Endothelial cell of umbilical vein (primary cell): ENCODE data around the gene PKP4. TPM values are rescaled to one million over a fixed set of nuclear protein-coding genes. Genes with fewer than 3 reads are reported as not detected.

ENCODE experiments used
- BruUV-seq: library from RNA; stranded (reverse); fragments of 400-500 nt; replicated peaks from 2 replicates; lab custom pipeline; 2021; lab: Mats Ljungman, UMichigan
- CTCF ChIA-PET: fragments of 300-600, 350-600 bp; sonication (Branson Sonifier 250); formaldehyde crosslinking; loops from one replicate; lab custom pipeline; 2021; ENCODE audit warnings: antibody characterized with exemption, inconsistent platforms; lab: Charles Lee
- POLR2A ChIA-PET: fragments of 300-600, 350-600 bp; sonication (Branson Sonifier 250); formaldehyde crosslinking; loops from one replicate; lab custom pipeline; 2021; ENCODE audit warnings: antibody characterized with exemption, inconsistent platforms; lab: Charles Lee
- DNase-seq: peaks from one replicate; pipeline ENCODE4 v3.0.0-alpha.2; 2011; ENCODE audit warnings: low read depth, low spot score
- FAIRE-seq: peaks from 2 replicates; lab custom pipeline; 2011; peaks lifted over from hg19 to GRCh38; lab: Jason Lieb, UNC
- H2AFZ ChIP-seq: 2 replicates; pipeline ENCODE4 v1.6.0; 2012; ENCODE audit warnings: low read depth, low read length, control low read depth, inconsistent platforms
- H3K27ac ChIP-seq: 2 replicates; pipeline ENCODE4 v1.5.1; 2011; ENCODE audit warnings: low read depth, mild to moderate bottlenecking, control low read depth, low read length, moderate library complexity; ENCODE audit not compliant: insufficient read depth
- H3K27me3 ChIP-seq, 2 experiments: 2 replicates each; pipeline versions ENCODE4 v1.6.0 to v1.6.1; 2011; ENCODE audit warnings: low read length in 2 of 2, mixed read lengths in 1 of 2; ENCODE audit not compliant: control insufficient read depth in 2 of 2, insufficient read depth in 2 of 2
- H3K36me3 ChIP-seq, 2 experiments: 2 replicates in 1 of 2; 3 replicates in 1 of 2; pipeline ENCODE4 v1.5.1; 2011; ENCODE audit warnings: low read length in 2 of 2, mild to moderate bottlenecking in 1 of 2, moderate library complexity in 1 of 2; ENCODE audit not compliant: control insufficient read depth in 2 of 2, insufficient read depth in 2 of 2; ENCODE audit errors: extremely low read depth in 1 of 2
- H3K4me1 ChIP-seq: 3 replicates; pipeline ENCODE4 v1.5.1; 2011; ENCODE audit warnings: mild to moderate bottlenecking, low read length; ENCODE audit not compliant: control insufficient read depth, insufficient read depth; ENCODE audit errors: extremely low read depth
- H3K4me2 ChIP-seq: 2 replicates; pipeline ENCODE4 v1.6.1; 2011; ENCODE audit warnings: low read length, control low read depth, mixed read lengths; ENCODE audit not compliant: insufficient read depth
- H3K4me3 ChIP-seq, 3 experiments: fragments of 200-600 bp in 1 of 3; sonication (generic), shearing (Covaris generic) in 1 of 3; replicated peaks in 1 of 3; 2 replicates each; pipeline ENCODE4 v1.5.1; 2011 to 2016; ENCODE audit warnings: control low read depth in 3 of 3, low read length in 3 of 3, mild to moderate bottlenecking in 2 of 3, inconsistent platforms in 1 of 3, low read depth in 1 of 3, moderate library complexity in 1 of 3; ENCODE audit not compliant: insufficient read depth in 1 of 3
- H3K79me2 ChIP-seq: 2 replicates; pipeline ENCODE4 v1.6.0; 2012; ENCODE audit warnings: low read length, inconsistent platforms; ENCODE audit not compliant: control insufficient read depth, insufficient read depth
- H3K9ac ChIP-seq: replicated peaks from 2 replicates; pipeline ENCODE3; 2011; ENCODE audit warnings: low read length, control low read depth; ENCODE audit not compliant: insufficient read depth; ENCODE audit errors: extremely low read depth
- H3K9me1 ChIP-seq: replicated peaks from 3 replicates; pipeline ENCODE4 v1.6.0; 2011; ENCODE audit warnings: mild to moderate bottlenecking, low read length; ENCODE audit not compliant: control insufficient read depth, insufficient read depth; ENCODE audit errors: extremely low read depth
- H3K9me3 ChIP-seq: replicated peaks from 2 replicates; pipeline ENCODE4 v1.5.1; 2012; ENCODE audit warnings: low read length, inconsistent platforms; ENCODE audit not compliant: control insufficient read depth, insufficient read depth
- H4K20me1 ChIP-seq: replicated peaks from 2 replicates; pipeline ENCODE3; 2011; ENCODE audit warnings: mild to moderate bottlenecking, low read length; ENCODE audit not compliant: control insufficient read depth, insufficient read depth; ENCODE audit errors: extremely low read depth
- EZH2 ChIP-seq: IDR thresholded peaks from 2 replicates; pipeline ENCODE4 v1.6.1; 2012; ENCODE audit warnings: borderline replicate concordance, low read depth, mild to moderate bottlenecking, moderate library complexity, low read length, inconsistent platforms; ENCODE audit not compliant: severe bottlenecking
- FOS ChIP-seq: IDR thresholded peaks from 2 replicates; pipeline ENCODE4 v1.6.1; 2011; ENCODE audit warnings: mild to moderate bottlenecking, low read length, moderate library complexity, borderline replicate concordance; ENCODE audit not compliant: insufficient read depth
- GATA2 ChIP-seq: IDR thresholded peaks from 2 replicates; pipeline ENCODE4 v1.7.0; 2011; ENCODE audit warnings: low read depth, mild to moderate bottlenecking, moderate library complexity, mixed read lengths, low read length; ENCODE audit not compliant: insufficient read length, insufficient read depth
- JUN ChIP-seq: IDR thresholded peaks from 2 replicates; pipeline ENCODE4 v1.6.1; 2011; ENCODE audit warnings: borderline replicate concordance, low read depth; ENCODE audit not compliant: insufficient read length, insufficient read depth
- MYC ChIP-seq: IDR thresholded peaks from one replicate; pipeline ENCODE4 v1.6.1; 2011; ENCODE audit warnings: mild to moderate bottlenecking, low read depth, low read length
- POLR2A ChIP-seq: IDR thresholded peaks from 2 replicates; pipeline ENCODE4 v1.6.1; 2012; ENCODE audit warnings: low read depth, mild to moderate bottlenecking, control low read depth, low read length
- POLR2AphosphoS5 ChIP-seq: IDR thresholded peaks from 2 replicates; pipeline ENCODE4 v1.6.1; 2012; ENCODE audit warnings: low read depth, mild to moderate bottlenecking, control low read depth, low read length, moderate library complexity; ENCODE audit not compliant: insufficient read depth
- dilution Hi-C: fragments of 300-500 bp; cut with MboI; formaldehyde crosslinking; loops from one replicate; pipeline ENCODE4 v1.15.0; 2019; ENCODE audit warnings: low sequenced_read_pairs; ENCODE audit not compliant: extremely low pct_ligation_motif_present
- intact Hi-C: fragments of 100-400 bp; cut with micrococcal nuclease; formaldehyde crosslinking; loops from one replicate; pipeline ENCODE4 v1.10.0; 2022
- polyA plus RNA-seq, 4 experiments: library from polyadenylated mRNA; depleted of rRNA in 3 of 4; stranded (reverse) in 3 of 4; unstranded in 1 of 4; fragments of >200 nt; gene quantifications; 2 replicates each; pipeline versions ENCODE4 v1.2.1 to v1.2.3, GENCODE V29; 2011 to 2012; ENCODE audit warnings: missing spikeins in 1 of 4
- total RNA-seq: library from RNA; stranded (reverse); gene quantifications from 2 replicates; pipeline ENCODE4 v1.2.3, GENCODE V29; 2021
- TF ChIP-seq, protein P1 (sequence below): IDR thresholded peaks from 2 replicates; pipeline ENCODE4 v1.6.1; 2011; ENCODE audit not compliant: insufficient read depth, insufficient read length
- TF ChIP-seq, protein P2 (sequence below), 2 donors: IDR thresholded peaks; 1 replicate in 1 of 2; 2 replicates in 1 of 2; pipeline ENCODE4 v1.5.1; 2011; ENCODE audit warnings: low read length in 2 of 2, mild to moderate bottlenecking in 2 of 2, moderate library complexity in 2 of 2, control low read depth in 1 of 2, inconsistent platforms in 1 of 2, low read depth in 1 of 2; ENCODE audit not compliant: insufficient read depth in 1 of 2; ENCODE audit errors: extremely low read depth in 1 of 2

The PKP4 gene
- total and polyA plus RNA-seq, 2 donors (not counting 3 experiments of a cell fraction or from before 2014, with no cell fraction given) = 35.4 to 68.5 TPM

DNA sequence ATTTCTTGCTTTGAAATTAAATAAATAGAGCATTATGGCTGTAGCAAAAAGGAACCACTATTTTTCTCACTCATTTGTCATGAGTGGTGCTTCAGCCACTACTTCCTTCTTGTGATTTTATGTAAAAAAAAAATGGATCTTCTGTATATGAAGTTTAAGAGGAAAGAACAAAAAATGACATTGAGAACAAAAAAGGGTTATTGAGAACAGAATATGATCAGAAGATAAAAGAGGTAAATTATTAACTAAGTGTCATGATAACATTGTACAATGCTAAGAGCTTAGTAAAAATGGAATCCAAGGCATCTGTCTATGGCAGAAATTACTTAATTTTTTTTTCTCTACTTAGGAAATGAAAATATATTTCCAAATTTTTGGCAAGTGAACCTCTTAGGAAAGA, 103.5 kb downstream of the PKP4 start:
- no peak overlapping the region for H3K4me3 ChIP-seq
- dilution Hi-C loops = no loop called here
- no peaks in the 10 kb centered on the region for H3K79me2 ChIP-seq
- H3K27ac ChIP-seq = no peak overlapping the region
- no peaks in the 10 kb centered on the region for H3K4me1 ChIP-seq
- no peak for DNase-seq
- no peak overlapping the region for H2AFZ ChIP-seq
- intact Hi-C loops = no loop called here
- no peak for FAIRE-seq
- peaks cover 0 to 2% of the 10 kb centered on the region in 2 experiments for H3K36me3 ChIP-seq
- BruUV-seq = no TSS peak
- POLR2A ChIA-PET = no interaction called here
- no peak overlapping the region for H3K9ac ChIP-seq
- H3K9me3 ChIP-seq = no peaks in the 10 kb centered on the region
- H3K4me2 ChIP-seq = no peak overlapping the region
- H4K20me1 ChIP-seq = no peaks in the 10 kb centered on the region
- H3K9me1 ChIP-seq = no peaks in the 10 kb centered on the region
- TF ChIP-seq POLR2A (no peak), POLR2AphosphoS5 (no peak), MYC (no peak), JUN (no peak), GATA2 (no peak), EZH2 (no peak), FOS (no peak)
- TF ChIP-seq, protein P1, sequence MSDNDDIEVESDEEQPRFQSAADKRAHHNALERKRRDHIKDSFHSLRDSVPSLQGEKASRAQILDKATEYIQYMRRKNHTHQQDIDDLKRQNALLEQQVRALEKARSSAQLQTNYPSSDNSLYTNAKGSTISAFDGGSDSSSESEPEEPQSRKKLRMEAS = no peak
- TF ChIP-seq, protein P2, sequence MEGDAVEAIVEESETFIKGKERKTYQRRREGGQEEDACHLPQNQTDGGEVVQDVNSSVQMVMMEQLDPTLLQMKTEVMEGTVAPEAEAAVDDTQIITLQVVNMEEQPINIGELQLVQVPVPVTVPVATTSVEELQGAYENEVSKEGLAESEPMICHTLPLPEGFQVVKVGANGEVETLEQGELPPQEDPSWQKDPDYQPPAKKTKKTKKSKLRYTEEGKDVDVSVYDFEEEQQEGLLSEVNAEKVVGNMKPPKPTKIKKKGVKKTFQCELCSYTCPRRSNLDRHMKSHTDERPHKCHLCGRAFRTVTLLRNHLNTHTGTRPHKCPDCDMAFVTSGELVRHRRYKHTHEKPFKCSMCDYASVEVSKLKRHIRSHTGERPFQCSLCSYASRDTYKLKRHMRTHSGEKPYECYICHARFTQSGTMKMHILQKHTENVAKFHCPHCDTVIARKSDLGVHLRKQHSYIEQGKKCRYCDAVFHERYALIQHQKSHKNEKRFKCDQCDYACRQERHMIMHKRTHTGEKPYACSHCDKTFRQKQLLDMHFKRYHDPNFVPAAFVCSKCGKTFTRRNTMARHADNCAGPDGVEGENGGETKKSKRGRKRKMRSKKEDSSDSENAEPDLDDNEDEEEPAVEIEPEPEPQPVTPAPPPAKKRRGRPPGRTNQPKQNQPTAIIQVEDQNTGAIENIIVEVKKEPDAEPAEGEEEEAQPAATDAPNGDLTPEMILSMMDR (IDR thresholded peaks at IDR 0.05; ENCODE audit: extremely low read depth in 1 of 2, insufficient read depth in 1 of 2, low read depth in 1 of 2, low read length in 2 of 2) = no peak
- CTCF ChIA-PET = interaction anchor here (0.7 to 1.0 kb wide), 3 partner anchors 14 to 102 kb away, joined by 3 read pairs; no protein-coding TSS in a partner anchor
- no peaks in the 10 kb centered on the region for H3K27me3 ChIP-seq
